Measurements from ENCODE around the gene SOCS6.

GRCh38 chr18:70319187-70319586 is 30.3 kb downstream of the SOCS6 start:
- TF ChIP-seq CTCF (IDR thresholded peaks at IDR 0.05 in 8 of 11, conservative IDR thresholded peaks at IDR 0.05 in 3 of 11) (no peak), POLR2A (IDR thresholded peaks at IDR 0.05) (no peak)
